HCT116 (cell line): ENCODE results near the gene KLHDC10. TPM values are rescaled to one million over a fixed set of nuclear protein-coding genes. Genes with fewer than 3 reads are reported as not detected.

Experiments used
- ATAC-seq: fragments of 200-7000 bp; cut with Tn5 transposase; 2 replicates; pipeline ENCODE4 v1.9.1; 2020; ENCODE audit warnings: mild to moderate bottlenecking, moderate library complexity
- BruUV-seq: library from RNA; stranded (reverse); fragments of 400-500 nt; replicated peaks from 2 replicates; lab custom pipeline; 2021; lab: Mats Ljungman, UMichigan
- CTCF ChIA-PET: fragments of 300-600 bp; sonication (Branson Sonifier 250); formaldehyde crosslinking; loops from one replicate; lab custom pipeline; 2021; ENCODE audit warnings: antibody characterized with exemption; lab: Charles Lee
- POLR2A ChIA-PET: fragments of 300-600, 350-600 bp; sonication (Branson Sonifier 250); formaldehyde crosslinking; loops from one replicate; lab custom pipeline; 2021; ENCODE audit warnings: antibody characterized with exemption; lab: Charles Lee
- RAD21 ChIA-PET, 2 experiments: fragments of 300-600 bp; sonication (Branson Sonifier 250); formaldehyde crosslinking; loops; one replicate each; lab custom pipeline; 2023; ENCODE audit warnings: low total read pairs in 2 of 2; ENCODE audit not compliant: uncharacterized antibody in 2 of 2, unreplicated experiment in 2 of 2, low non-redundant PET in 1 of 2; lab: Charles Lee
- DNase-seq: peaks from one replicate; pipeline ENCODE4 v3.0.0-alpha.2; 2010; ENCODE audit warnings: low read depth, low spot score
- H2AFZ ChIP-seq: fragments of 200-600 bp; shearing (Covaris generic), sonication (generic); 2 replicates; pipeline ENCODE4 v1.6.1; 2017; ENCODE audit warnings: low read depth, mixed run types, mixed read lengths, antibody characterized with exemption, low read length; ENCODE audit not compliant: poor library complexity, severe bottlenecking
- H3K27ac ChIP-seq: 2 replicates; pipeline ENCODE4 v1.5.1; 2012; ENCODE audit warnings: low read depth, low read length
- H3K27me3 ChIP-seq: fragments of 200-600 bp; sonication (generic); 2 replicates; pipeline ENCODE4 v1.6.1; 2016; ENCODE audit warnings: mixed run types, low read length, mixed read lengths; ENCODE audit not compliant: insufficient read depth
- H3K36me3 ChIP-seq, 2 experiments: fragments of 200-500 bp in 1 of 2; fragments of 200-600 bp in 1 of 2; sonication (Bioruptor generic) in 1 of 2; sonication (generic) in 1 of 2; 2 replicates each; pipeline versions ENCODE4 v1.5.1 to v1.6.1; 2014 to 2016; ENCODE audit warnings: low read length in 2 of 2, inconsistent platforms in 1 of 2, mixed read lengths in 1 of 2, mixed run types in 1 of 2; ENCODE audit not compliant: insufficient read depth in 2 of 2, control insufficient read depth in 1 of 2
- H3K4me1 ChIP-seq, 2 experiments: fragments of 200-600 bp in 1 of 2; sonication (generic) in 1 of 2; 2 replicates each; pipeline versions ENCODE4 v1.5.1 to v1.6.1; 2012 to 2017; ENCODE audit warnings: low read length in 2 of 2, inconsistent platforms in 1 of 2, mild to moderate bottlenecking in 1 of 2, mixed read lengths in 1 of 2, mixed run types in 1 of 2, moderate library complexity in 1 of 2; ENCODE audit not compliant: insufficient read depth in 2 of 2, control insufficient read depth in 1 of 2
- H3K4me2 ChIP-seq: fragments of 200-600 bp; sonication (generic); 2 replicates; pipeline ENCODE4 v1.6.1; 2017; ENCODE audit warnings: mixed run types, low read length, mixed read lengths
- H3K4me3 ChIP-seq, 2 experiments: fragments of 200-600 bp in 1 of 2; sonication (generic) in 1 of 2; replicated peaks in 1 of 2; 2 replicates each; pipeline ENCODE4 v1.5.1; 2011 to 2016; ENCODE audit warnings: low read length in 2 of 2, control low read depth in 1 of 2, low read depth in 1 of 2, mild to moderate bottlenecking in 1 of 2, mixed read lengths in 1 of 2, mixed run types in 1 of 2
- H3K79me2 ChIP-seq: fragments of 200-600 bp; sonication (generic); 2 replicates; pipeline ENCODE4 v1.6.1; 2017; ENCODE audit warnings: mild to moderate bottlenecking, mixed run types, low read length, moderate library complexity, mixed read lengths; ENCODE audit not compliant: insufficient read depth
- H3K9ac ChIP-seq: fragments of 200-600 bp; sonication (generic); 2 replicates; pipeline ENCODE4 v1.6.1; 2016; ENCODE audit warnings: low read length, mixed read lengths
- H3K9me2 ChIP-seq: fragments of 200-600 bp; sonication (generic), shearing (Covaris generic); 2 replicates; pipeline ENCODE4 v1.6.1; 2017; ENCODE audit warnings: mixed run types, mild to moderate bottlenecking, moderate library complexity; ENCODE audit not compliant: insufficient read depth
- H3K9me3 ChIP-seq, 2 experiments: fragments of 200-500 bp in 1 of 2; fragments of 200-600 bp in 1 of 2; sonication (Bioruptor generic) in 1 of 2; sonication (generic) in 1 of 2; 2 replicates each; pipeline ENCODE4 v1.6.1; 2014 to 2017; ENCODE audit warnings: low read length in 2 of 2, mixed read lengths in 2 of 2, inconsistent platforms in 1 of 2, low read depth in 1 of 2, mild to moderate bottlenecking in 1 of 2, mixed run types in 1 of 2, moderate library complexity in 1 of 2; ENCODE audit not compliant: control insufficient read depth in 1 of 2, insufficient read depth in 1 of 2
- H4K20me1 ChIP-seq: fragments of 200-600 bp; sonication (generic), shearing (Covaris generic); 2 replicates; pipeline ENCODE4 v1.6.1; 2017; ENCODE audit warnings: mixed run types, mild to moderate bottlenecking, moderate library complexity; ENCODE audit not compliant: insufficient read depth
- CBX3 ChIP-seq: IDR thresholded peaks from 2 replicates; pipeline ENCODE4 v1.6.1; 2012; ENCODE audit warnings: low read depth
- ELF1 ChIP-seq: IDR thresholded peaks from 2 replicates; pipeline ENCODE4 v1.6.1; 2012; ENCODE audit warnings: low read depth, borderline replicate concordance
- EZH2 ChIP-seq: fragments of 200-600 bp; sonication (generic); IDR thresholded peaks from 2 replicates; pipeline ENCODE4 v1.6.1; 2017; ENCODE audit warnings: antibody characterized with exemption, mixed run types
- EZH2phosphoT487 ChIP-seq: fragments of 200-600 bp; IDR thresholded peaks from 2 replicates; pipeline ENCODE4 v1.6.1; 2018; ENCODE audit warnings: antibody characterized with exemption, borderline replicate concordance
- FOSL1 ChIP-seq: IDR thresholded peaks from 2 replicates; pipeline ENCODE4 v1.6.1; 2012; ENCODE audit warnings: low read depth
- JUND ChIP-seq: IDR thresholded peaks from 2 replicates; pipeline ENCODE4 v1.6.1; 2012
- POLR2AphosphoS5 ChIP-seq: IDR thresholded peaks from 2 replicates; pipeline ENCODE4 v1.6.1; 2011; ENCODE audit warnings: mild to moderate bottlenecking, low read depth, low read length, moderate library complexity
- SRF ChIP-seq: IDR thresholded peaks from 2 replicates; pipeline ENCODE4 v1.6.1; 2012; ENCODE audit warnings: low read depth
- TCF7L2 ChIP-seq: IDR thresholded peaks from 2 replicates; pipeline ENCODE4 v1.7.0; 2011; ENCODE audit warnings: borderline replicate concordance, inconsistent platforms; ENCODE audit not compliant: insufficient read depth, insufficient read length; ENCODE audit errors: extremely low read depth
- ZFX ChIP-seq: fragments of 450-650 bp; IDR thresholded peaks from 2 replicates; pipeline ENCODE4 v1.6.1; 2017
- intact Hi-C: fragments of 100-400 bp; cut with micrococcal nuclease; formaldehyde crosslinking; loops from 2 replicates; pipeline ENCODE4 v1.10.0; 2022
- total RNA-seq: library from RNA; stranded (reverse); gene quantifications from one replicate; pipeline ENCODE4 v1.2.1, GENCODE V29; 2021; ENCODE audit not compliant: unreplicated experiment
- TF ChIP-seq, protein P1 (sequence below): IDR thresholded peaks from 2 replicates; pipeline ENCODE4 v1.6.1; 2011; ENCODE audit warnings: mild to moderate bottlenecking, low read length, moderate library complexity; ENCODE audit not compliant: insufficient replicate concordance; ENCODE audit errors: extremely low read depth
- TF ChIP-seq, protein P2 (sequence below): IDR thresholded peaks from 2 replicates; pipeline ENCODE4 v1.6.1; 2012

Gene KLHDC10
- total RNA-seq, 1 experiment from 2014 or later: 25.8 TPM

DNA sequence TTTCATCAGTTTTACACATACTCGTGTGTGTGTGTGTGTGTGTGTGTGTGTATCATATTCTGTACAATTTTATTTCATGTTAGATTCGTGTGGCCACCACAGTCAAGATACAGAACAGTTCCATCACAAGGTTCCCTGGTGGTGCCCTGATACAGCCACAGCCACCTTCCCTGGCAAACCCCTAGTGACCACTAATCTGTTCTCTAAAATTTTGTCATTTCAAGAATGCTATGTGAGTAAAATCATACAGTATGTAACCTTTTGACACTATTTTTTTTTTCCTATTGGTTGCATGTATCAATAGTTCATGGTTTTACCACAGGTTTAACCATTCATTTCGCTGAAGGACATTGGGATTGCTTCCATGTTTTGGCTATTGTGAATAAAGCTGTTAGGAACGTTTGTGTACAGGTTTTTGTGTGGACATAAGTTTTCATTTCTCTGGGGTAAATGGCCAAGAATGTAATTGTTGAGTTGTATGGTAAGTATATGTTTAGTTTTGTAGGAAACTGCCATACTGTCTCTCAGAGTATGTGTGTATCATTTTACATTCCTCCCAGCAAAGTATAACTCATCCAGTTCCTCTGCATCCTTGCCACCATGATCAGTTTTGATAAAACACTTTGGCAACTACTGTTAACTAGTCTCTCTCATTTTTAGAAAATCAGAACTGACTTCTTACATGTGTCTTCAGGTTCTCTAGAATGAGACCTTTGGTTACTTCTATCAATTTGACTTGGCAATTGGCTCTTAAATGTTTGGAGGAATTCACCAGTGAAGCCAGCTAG is 20.6 kb downstream of the KLHDC10 start:
- Histone ChIP-seq H3K4me1 (no peaks in the 10 kb centered on the region), H3K4me3 (no peak overlapping the region), H3K36me3 (no peaks in the 10 kb centered on the region), H3K27ac (no peak overlapping the region), H4K20me1 (no peaks in the 10 kb centered on the region), H3K27me3 (no peaks in the 10 kb centered on the region), H3K4me2 (no peak overlapping the region), H3K9me3 (no peaks in the 10 kb centered on the region), H3K79me2 (peaks cover 55% of the 10 kb centered on the region), H3K9me2 (no peaks in the 10 kb centered on the region), H3K9ac (no peak overlapping the region), H2AFZ (no peak overlapping the region)
- ChIA-PET CTCF (no interaction called here), POLR2A (no interaction called here), RAD21 (no interaction called here)
- DNase-seq (no peak), ATAC-seq (no peak)
- intact Hi-C loops: no loop called here
- no peak for TF ChIP-seq SRF
- BruUV-seq: no TSS peak

DNA sequence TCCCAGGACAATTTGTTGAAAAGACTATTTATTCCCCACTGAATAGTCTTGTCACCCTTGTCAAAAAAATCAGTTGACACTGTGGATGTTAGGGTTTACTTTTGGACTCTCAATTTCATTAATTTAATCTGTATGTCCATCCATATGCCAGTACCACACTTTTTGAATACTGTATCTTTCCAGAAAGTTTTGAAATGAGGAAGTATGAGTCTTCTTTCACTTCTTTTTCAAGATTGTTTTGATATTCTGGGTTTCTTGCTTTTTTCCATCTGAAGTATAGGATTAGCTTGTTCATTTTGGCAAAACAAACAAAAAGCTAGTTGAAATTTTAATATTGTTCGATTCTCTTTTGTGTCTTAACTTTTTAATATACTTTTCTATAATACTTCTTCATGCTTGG is 21.7 kb downstream of the KLHDC10 start:
- Histone ChIP-seq H4K20me1 (no peaks in the 10 kb centered on the region), H3K79me2 (peaks cover 48% of the 10 kb centered on the region), H3K9ac (no peak overlapping the region), H3K4me1 (no peaks in the 10 kb centered on the region), H3K27ac (no peak overlapping the region), H3K27me3 (no peaks in the 10 kb centered on the region), H3K9me2 (no peaks in the 10 kb centered on the region), H2AFZ (no peak overlapping the region), H3K4me3 (no peak overlapping the region), H3K9me3 (no peaks in the 10 kb centered on the region), H3K36me3 (no peaks in the 10 kb centered on the region), H3K4me2 (no peak overlapping the region)
- BruUV-seq: no TSS peak
- RAD21 ChIA-PET: no interaction called here
- ATAC-seq (no peak), DNase-seq (no peak)
- intact Hi-C loops: no loop called here
- POLR2A ChIA-PET: no interaction called here
- TF ChIP-seq, protein P1, sequence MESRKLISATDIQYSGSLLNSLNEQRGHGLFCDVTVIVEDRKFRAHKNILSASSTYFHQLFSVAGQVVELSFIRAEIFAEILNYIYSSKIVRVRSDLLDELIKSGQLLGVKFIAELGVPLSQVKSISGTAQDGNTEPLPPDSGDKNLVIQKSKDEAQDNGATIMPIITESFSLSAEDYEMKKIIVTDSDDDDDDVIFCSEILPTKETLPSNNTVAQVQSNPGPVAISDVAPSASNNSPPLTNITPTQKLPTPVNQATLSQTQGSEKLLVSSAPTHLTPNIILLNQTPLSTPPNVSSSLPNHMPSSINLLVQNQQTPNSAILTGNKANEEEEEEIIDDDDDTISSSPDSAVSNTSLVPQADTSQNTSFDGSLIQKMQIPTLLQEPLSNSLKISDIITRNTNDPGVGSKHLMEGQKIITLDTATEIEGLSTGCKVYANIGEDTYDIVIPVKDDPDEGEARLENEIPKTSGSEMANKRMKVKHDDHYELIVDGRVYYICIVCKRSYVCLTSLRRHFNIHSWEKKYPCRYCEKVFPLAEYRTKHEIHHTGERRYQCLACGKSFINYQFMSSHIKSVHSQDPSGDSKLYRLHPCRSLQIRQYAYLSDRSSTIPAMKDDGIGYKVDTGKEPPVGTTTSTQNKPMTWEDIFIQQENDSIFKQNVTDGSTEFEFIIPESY: no peak
- no peak for TF ChIP-seq EZH2
- TF ChIP-seq, protein P2, sequence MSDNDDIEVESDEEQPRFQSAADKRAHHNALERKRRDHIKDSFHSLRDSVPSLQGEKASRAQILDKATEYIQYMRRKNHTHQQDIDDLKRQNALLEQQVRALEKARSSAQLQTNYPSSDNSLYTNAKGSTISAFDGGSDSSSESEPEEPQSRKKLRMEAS: no peak
- TF ChIP-seq ELF1: no peak
- no peak for TF ChIP-seq TCF7L2
- no peak for TF ChIP-seq EZH2phosphoT487
- TF ChIP-seq CBX3: no peak
- no peak for TF ChIP-seq FOSL1
- TF ChIP-seq JUND: no peak
- no peak for TF ChIP-seq POLR2AphosphoS5
- no peak for TF ChIP-seq SRF
- TF ChIP-seq ZFX: no peak
- CTCF ChIA-PET: interaction anchor here (0.9 to 1.0 kb wide), 2 partner anchors 8 to 22 kb away, joined by 3 read pairs; partner anchors contain the start of gene KLHDC10
